SK-N-SH (cell line): ENCODE results near the gene BAG5. TPM values are rescaled to one million over a fixed set of nuclear protein-coding genes. Genes with fewer than 3 reads are reported as not detected.

Source experiments
- CTCF ChIA-PET: fragments of 300-600, 350-600 bp; formaldehyde crosslinking; extraction: SDS; loops from one replicate; lab custom pipeline; 2021; lab: Yijun Ruan, JAX
- POLR2A ChIA-PET: fragments of 350-600 bp; sonication (Branson Sonifier 250); formaldehyde crosslinking; extraction: SDS; loops from one replicate; lab custom pipeline; 2020; ENCODE audit warnings: antibody characterized with exemption, inconsistent platforms; lab: Yijun Ruan, JAX
- DNase-seq: peaks from one replicate; pipeline ENCODE4 v3.0.0; 2012
- H2AFZ ChIP-seq: fragments of 200-600 bp; sonication (generic); 2 replicates; pipeline ENCODE4 v1.8.1; 2016; ENCODE audit warnings: antibody characterized with exemption, mild to moderate bottlenecking, low read depth
- H3F3A ChIP-seq: fragments of 200-600 bp; sonication (generic); replicated peaks from 2 replicates; pipeline ENCODE3; 2016; ENCODE audit warnings: antibody characterized with exemption, mild to moderate bottlenecking; ENCODE audit not compliant: insufficient read depth
- H3K27ac ChIP-seq, 2 experiments: fragments of 200-500 bp in 1 of 2; fragments of 200-600 bp in 1 of 2; sonication (Bioruptor generic) in 1 of 2; sonication (generic), shearing (Covaris generic) in 1 of 2; 2 replicates each; pipeline versions ENCODE4 v1.5.1 to v1.6.1; 2014 to 2016; ENCODE audit warnings: low read depth in 2 of 2, inconsistent platforms in 1 of 2, low read length in 1 of 2, mild to moderate bottlenecking in 1 of 2, mixed read lengths in 1 of 2
- H3K27me3 ChIP-seq: fragments of 200-600 bp; sonication (generic), shearing (Covaris generic); 2 replicates; pipeline ENCODE4 v1.6.1; 2016; ENCODE audit warnings: mixed run types; ENCODE audit not compliant: insufficient read depth
- H3K36me3 ChIP-seq, 2 experiments: fragments of 200-500 bp in 1 of 2; fragments of 200-600 bp in 1 of 2; sonication (Bioruptor generic) in 1 of 2; sonication (generic) in 1 of 2; replicated peaks in 1 of 2; 2 replicates each; pipeline versions ENCODE3 to v1.5.1; 2014 to 2016; ENCODE audit warnings: low read length in 1 of 2, mild to moderate bottlenecking in 1 of 2; ENCODE audit not compliant: insufficient read depth in 2 of 2, control insufficient read depth in 1 of 2
- H3K4me1 ChIP-seq, 2 experiments: fragments of 200-500 bp in 1 of 2; fragments of 200-600 bp in 1 of 2; sonication (Bioruptor generic) in 1 of 2; sonication (generic), shearing (Covaris generic) in 1 of 2; 2 replicates each; pipeline versions ENCODE4 v1.5.1 to v1.6.1; 2014 to 2016; ENCODE audit warnings: low read depth in 1 of 2, low read length in 1 of 2, mixed run types in 1 of 2; ENCODE audit not compliant: insufficient read depth in 2 of 2, control insufficient read depth in 1 of 2
- H3K4me2 ChIP-seq: fragments of 200-600 bp; sonication (generic), shearing (Covaris generic); 2 replicates; pipeline ENCODE4 v1.6.1; 2017; ENCODE audit warnings: mixed run types
- H3K4me3 ChIP-seq, 2 experiments: fragments of 200-500 bp in 1 of 2; fragments of 200-600 bp in 1 of 2; sonication (Bioruptor generic) in 1 of 2; sonication (generic), shearing (Covaris generic) in 1 of 2; 2 replicates each; pipeline versions ENCODE4 v1.5.1 to v1.8.1; 2014 to 2016; ENCODE audit warnings: low read depth in 2 of 2, inconsistent platforms in 1 of 2, low read length in 1 of 2, mild to moderate bottlenecking in 1 of 2, mixed read lengths in 1 of 2, moderate library complexity in 1 of 2
- H3K79me2 ChIP-seq: fragments of 200-600 bp; sonication (generic); 2 replicates; pipeline ENCODE4 v1.8.1; 2017; ENCODE audit warnings: mild to moderate bottlenecking; ENCODE audit not compliant: insufficient read depth
- H3K9ac ChIP-seq: fragments of 200-600 bp; sonication (generic); 2 replicates; pipeline ENCODE4 v1.6.1; 2017; ENCODE audit warnings: mixed run types
- H3K9me2 ChIP-seq: fragments of 200-600 bp; sonication (generic); 2 replicates; pipeline ENCODE4 v1.6.1; 2017; ENCODE audit warnings: mixed run types
- H3K9me3 ChIP-seq: fragments of 200-600 bp; sonication (generic); 2 replicates; pipeline ENCODE4 v1.6.1; 2017; ENCODE audit warnings: mixed run types, mild to moderate bottlenecking, moderate library complexity
- H4K20me1 ChIP-seq: fragments of 200-600 bp; sonication (generic); 2 replicates; pipeline ENCODE4 v1.6.1; 2017; ENCODE audit warnings: mild to moderate bottlenecking, mixed run types; ENCODE audit not compliant: insufficient read depth
- CHD2 ChIP-seq: fragments of 150-350 bp; IDR thresholded peaks from 2 replicates; pipeline ENCODE4 v1.6.1; 2018; ENCODE audit warnings: low read length; ENCODE audit not compliant: partially characterized antibody
- CTCF ChIP-seq: fragments of 200-600 bp; sonication (generic); IDR thresholded peaks from 2 replicates; pipeline ENCODE4 v1.6.1; 2017; ENCODE audit warnings: antibody characterized with exemption, mild to moderate bottlenecking, moderate library complexity
- FOXJ3 ChIP-seq: sonication (generic); formaldehyde crosslinking; IDR thresholded peaks from 2 replicates; pipeline ENCODE4 v1.5.1; 2020; ENCODE audit warnings: mild to moderate bottlenecking, missing genetic modification reagents
- MAX ChIP-seq: IDR thresholded peaks from 2 replicates; pipeline ENCODE4 v1.4.0; 2012; ENCODE audit warnings: low read depth
- MEF2A ChIP-seq: IDR thresholded peaks from 2 replicates; pipeline ENCODE4 v1.4.0; 2012; ENCODE audit warnings: low read depth, borderline replicate concordance
- RFX5 ChIP-seq: IDR thresholded peaks from 2 replicates; pipeline ENCODE4 v1.6.1; 2012; ENCODE audit warnings: mild to moderate bottlenecking, improper control_type of control experiment, low read length
- YY1 ChIP-seq: IDR thresholded peaks from 2 replicates; pipeline ENCODE4 v1.4.0; 2012; ENCODE audit warnings: low read depth, mild to moderate bottlenecking
- WGBS: methylation state at CpG from one replicate; pipeline ENCODE4 v1.1.6; 2017; ENCODE audit warnings: low lambda C conversion rate; 5-methylcytosine and 5-hydroxymethylcytosine counted together
- polyA plus RNA-seq, 3 experiments: library from polyadenylated mRNA; depleted of rRNA; stranded (reverse); fragments of >200 nt; gene quantifications; 2 replicates each; pipeline ENCODE4 v1.2.3, GENCODE V29; 2012
- TF ChIP-seq, protein P1 (sequence below): IDR thresholded peaks from 2 replicates; pipeline ENCODE4 v1.6.1; 2012; ENCODE audit warnings: mild to moderate bottlenecking, low read depth, low read length, moderate library complexity
- TF ChIP-seq, protein P2 (sequence below): fragments of 150-350 bp; IDR thresholded peaks from 2 replicates; pipeline ENCODE4 v1.6.1; 2016; ENCODE audit warnings: mild to moderate bottlenecking, low read depth, low read length

Gene BAG5
- polyA plus RNA-seq, 1 of the 3 experiments (the other 2 are of a cell fraction) = 5.2 TPM

- H3K4me2 ChIP-seq = no peak overlapping the region
- no peak overlapping the region for H3K27ac ChIP-seq
- H3K4me3 ChIP-seq = no peak overlapping the region
- no peak overlapping the region for H2AFZ ChIP-seq
- H3K36me3 ChIP-seq = no peaks in the 10 kb centered on the region
- ChIA-PET POLR2A (no interaction called here), CTCF (interaction anchor here (1.0 to 11.6 kb wide), 4 partner anchors 9 to 49 kb away, joined by 3 to 194 read pairs (median 64); partner anchors contain the start of gene CKB)
- DNase-seq = peak; percentile 35
- 85% methylated on average over 3 of the region's 22 CpGs for WGBS
- H3K4me1 ChIP-seq = peaks cover 9 to 19% of the 10 kb centered on the region in 2 experiments; a peak in 3 of 4 replicates
- H4K20me1 ChIP-seq = peaks cover 20% of the 10 kb centered on the region
- TF ChIP-seq MAX = no peak
- TF ChIP-seq, protein P1, sequence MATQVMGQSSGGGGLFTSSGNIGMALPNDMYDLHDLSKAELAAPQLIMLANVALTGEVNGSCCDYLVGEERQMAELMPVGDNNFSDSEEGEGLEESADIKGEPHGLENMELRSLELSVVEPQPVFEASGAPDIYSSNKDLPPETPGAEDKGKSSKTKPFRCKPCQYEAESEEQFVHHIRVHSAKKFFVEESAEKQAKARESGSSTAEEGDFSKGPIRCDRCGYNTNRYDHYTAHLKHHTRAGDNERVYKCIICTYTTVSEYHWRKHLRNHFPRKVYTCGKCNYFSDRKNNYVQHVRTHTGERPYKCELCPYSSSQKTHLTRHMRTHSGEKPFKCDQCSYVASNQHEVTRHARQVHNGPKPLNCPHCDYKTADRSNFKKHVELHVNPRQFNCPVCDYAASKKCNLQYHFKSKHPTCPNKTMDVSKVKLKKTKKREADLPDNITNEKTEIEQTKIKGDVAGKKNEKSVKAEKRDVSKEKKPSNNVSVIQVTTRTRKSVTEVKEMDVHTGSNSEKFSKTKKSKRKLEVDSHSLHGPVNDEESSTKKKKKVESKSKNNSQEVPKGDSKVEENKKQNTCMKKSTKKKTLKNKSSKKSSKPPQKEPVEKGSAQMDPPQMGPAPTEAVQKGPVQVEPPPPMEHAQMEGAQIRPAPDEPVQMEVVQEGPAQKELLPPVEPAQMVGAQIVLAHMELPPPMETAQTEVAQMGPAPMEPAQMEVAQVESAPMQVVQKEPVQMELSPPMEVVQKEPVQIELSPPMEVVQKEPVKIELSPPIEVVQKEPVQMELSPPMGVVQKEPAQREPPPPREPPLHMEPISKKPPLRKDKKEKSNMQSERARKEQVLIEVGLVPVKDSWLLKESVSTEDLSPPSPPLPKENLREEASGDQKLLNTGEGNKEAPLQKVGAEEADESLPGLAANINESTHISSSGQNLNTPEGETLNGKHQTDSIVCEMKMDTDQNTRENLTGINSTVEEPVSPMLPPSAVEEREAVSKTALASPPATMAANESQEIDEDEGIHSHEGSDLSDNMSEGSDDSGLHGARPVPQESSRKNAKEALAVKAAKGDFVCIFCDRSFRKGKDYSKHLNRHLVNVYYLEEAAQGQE = no peak
- TF ChIP-seq RFX5 = no peak
- TF ChIP-seq, protein P2, sequence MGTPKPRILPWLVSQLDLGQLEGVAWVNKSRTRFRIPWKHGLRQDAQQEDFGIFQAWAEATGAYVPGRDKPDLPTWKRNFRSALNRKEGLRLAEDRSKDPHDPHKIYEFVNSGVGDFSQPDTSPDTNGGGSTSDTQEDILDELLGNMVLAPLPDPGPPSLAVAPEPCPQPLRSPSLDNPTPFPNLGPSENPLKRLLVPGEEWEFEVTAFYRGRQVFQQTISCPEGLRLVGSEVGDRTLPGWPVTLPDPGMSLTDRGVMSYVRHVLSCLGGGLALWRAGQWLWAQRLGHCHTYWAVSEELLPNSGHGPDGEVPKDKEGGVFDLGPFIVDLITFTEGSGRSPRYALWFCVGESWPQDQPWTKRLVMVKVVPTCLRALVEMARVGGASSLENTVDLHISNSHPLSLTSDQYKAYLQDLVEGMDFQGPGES = no peak
- H3K9me2 ChIP-seq = no peaks in the 10 kb centered on the region
- no peaks in the 10 kb centered on the region for H3K9me3 ChIP-seq
- H3K9ac ChIP-seq = no peak overlapping the region
- no peaks in the 10 kb centered on the region for H3K27me3 ChIP-seq
- H3K79me2 ChIP-seq = peaks cover 46% of the 10 kb centered on the region
- peaks cover 17% of the 10 kb centered on the region for H3F3A ChIP-seq
These were observed 11.8 kb downstream of the BAG5 start for GRCh38 chr14:103550451-103551337.

DNA sequence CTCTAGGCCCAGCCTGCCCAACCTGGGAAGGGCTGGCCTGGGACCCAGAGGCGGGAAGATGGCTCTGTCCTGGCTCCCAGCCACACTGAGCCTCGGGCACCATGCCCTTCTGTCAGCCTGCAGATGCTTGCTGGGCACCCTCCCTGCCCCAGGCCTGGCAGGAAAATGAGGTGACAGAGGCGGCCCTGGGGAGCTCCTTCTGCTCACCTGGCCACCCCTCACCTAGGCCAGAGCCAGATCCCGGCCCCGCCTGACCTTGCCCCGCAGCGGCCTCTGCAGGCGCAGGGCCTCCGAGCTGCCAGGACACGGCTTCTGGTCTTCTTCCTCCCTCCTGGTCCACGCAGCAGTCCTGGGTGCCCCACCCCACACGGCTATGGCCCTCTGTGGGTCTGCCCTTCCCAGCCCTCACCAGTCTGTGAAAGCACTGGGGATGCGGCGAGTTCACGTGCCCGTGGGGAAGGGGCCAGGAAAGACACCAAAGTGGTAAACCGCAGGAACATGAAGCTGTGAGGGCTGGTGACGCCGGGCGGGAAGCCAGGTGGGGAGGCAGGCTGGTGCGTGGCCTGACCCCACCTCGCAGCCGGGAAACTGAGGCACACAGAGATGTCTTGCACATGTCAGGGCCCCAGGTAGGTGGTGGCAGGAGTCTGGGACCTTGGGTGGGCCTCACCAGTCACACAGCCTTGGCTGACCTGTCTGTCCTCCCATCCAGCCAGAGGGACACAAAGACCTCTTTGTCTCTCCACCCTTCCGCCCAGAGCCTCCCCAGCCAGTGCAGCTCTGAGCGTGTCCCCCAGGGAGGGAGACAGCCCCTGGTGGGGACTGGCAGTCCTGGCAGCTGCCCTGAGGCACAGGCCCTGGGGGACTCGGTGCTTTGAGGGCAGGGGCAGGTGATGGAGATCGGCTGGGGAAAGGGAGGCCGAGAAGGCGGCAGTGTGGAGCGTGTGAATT lies 12.8 kb downstream of the BAG5 start:
- WGBS = 88% methylated on average over 23 of the region's 30 CpGs
- no peak overlapping the region for H3K4me3 ChIP-seq
- H3K27ac ChIP-seq = no peak overlapping the region
- H3K27me3 ChIP-seq = no peaks in the 10 kb centered on the region
- H3K9me2 ChIP-seq = no peaks in the 10 kb centered on the region
- no peak overlapping the region for H3K4me2 ChIP-seq
- H3K9ac ChIP-seq = no peak overlapping the region
- TF ChIP-seq MEF2A (no peak), CTCF (no peak), RFX5 (no peak), FOXJ3 (no peak), YY1 (no peak), CHD2 (no peak)
- TF ChIP-seq, protein P2 = no peak
- H3F3A ChIP-seq = peaks cover 17% of the 10 kb centered on the region
- no peak overlapping the region for H2AFZ ChIP-seq
- ChIA-PET POLR2A (interaction anchor here (1.0 kb wide), 1 partner anchor 12 kb away, joined by 3 read pairs; no protein-coding TSS in a partner anchor), CTCF (interaction anchor here (1.2 to 11.6 kb wide), 3 partner anchors 10 to 48 kb away, joined by 7 to 194 read pairs (median 120); partner anchors contain the start of gene CKB)
- peak; percentile 38 for DNase-seq
- H4K20me1 ChIP-seq = peaks cover 17% of the 10 kb centered on the region
- H3K9me3 ChIP-seq = no peaks in the 10 kb centered on the region
- H3K79me2 ChIP-seq = peaks cover 36% of the 10 kb centered on the region
- H3K36me3 ChIP-seq = no peaks in the 10 kb centered on the region
- peaks cover 9 to 19% of the 10 kb centered on the region in 2 experiments; a peak in 3 of 4 replicates for H3K4me1 ChIP-seq
